ENCODE data around the gene SLC2A9. TPM values are rescaled to one million over a fixed set of nuclear protein-coding genes. Genes with fewer than 3 reads are reported as not detected.

SLC2A9 gene
- polyA plus RNA-seq, 1 donor from 2014 or later: not detected

DNA sequence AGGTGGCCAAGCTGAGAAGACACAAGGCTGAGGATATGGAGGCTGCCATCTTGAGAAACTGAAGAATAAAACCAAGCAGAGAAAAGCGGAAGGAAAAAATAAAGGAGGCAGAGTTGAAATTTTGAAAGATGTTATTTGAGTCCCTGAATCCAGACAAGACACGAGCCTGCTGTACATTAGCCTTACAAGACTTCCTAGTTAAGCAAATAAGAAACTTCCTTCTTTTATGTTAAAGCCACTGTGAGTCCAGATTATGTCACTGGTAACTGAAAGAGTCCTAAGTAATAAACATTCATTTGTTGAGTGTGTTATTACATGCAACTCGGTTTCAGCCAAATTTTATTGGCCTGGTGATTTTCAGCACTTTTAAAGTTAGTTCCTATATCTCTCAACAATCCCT lies 209.5 kb downstream of the SLC2A9 start:
- Histone ChIP-seq H4K20me1 (ENCODE audit: insufficient read depth) (no peaks in the 10 kb centered on the region), H3K9me2 (ENCODE audit: insufficient read depth, low read length) (no peaks in the 10 kb centered on the region), H3K9me3 (ENCODE audit: low read length) (no peaks in the 10 kb centered on the region), H3K36me3 (ENCODE audit: insufficient read depth, low read length) (no peaks in the 10 kb centered on the region), H3K79me2 (replicated peaks; ENCODE audit: insufficient read depth, low read length) (no peaks in the 10 kb centered on the region), H3K27ac (ENCODE audit: low read length) (no peak overlapping the region), H2AFZ (ENCODE audit: low read depth, low read length) (no peak overlapping the region), H3K4me3 (ENCODE audit: low read length) (no peak overlapping the region), H3K9ac (ENCODE audit: low read length) (no peak overlapping the region), H3K4me2 (ENCODE audit: low read length) (no peak overlapping the region), H3K27me3 (ENCODE audit: insufficient read depth, low read depth, low read length) (no peaks in the 10 kb centered on the region), H3F3A (ENCODE audit: insufficient read depth, low read length, poor library complexity, severe bottlenecking) (no peaks in the 10 kb centered on the region)
- no peak for TF ChIP-seq RAD21 (conservative IDR thresholded peaks at IDR 0.05)
- no peak for TF ChIP-seq TAF1 (IDR thresholded peaks at IDR 0.05; ENCODE audit: low read depth)
- TF ChIP-seq, protein P1, sequence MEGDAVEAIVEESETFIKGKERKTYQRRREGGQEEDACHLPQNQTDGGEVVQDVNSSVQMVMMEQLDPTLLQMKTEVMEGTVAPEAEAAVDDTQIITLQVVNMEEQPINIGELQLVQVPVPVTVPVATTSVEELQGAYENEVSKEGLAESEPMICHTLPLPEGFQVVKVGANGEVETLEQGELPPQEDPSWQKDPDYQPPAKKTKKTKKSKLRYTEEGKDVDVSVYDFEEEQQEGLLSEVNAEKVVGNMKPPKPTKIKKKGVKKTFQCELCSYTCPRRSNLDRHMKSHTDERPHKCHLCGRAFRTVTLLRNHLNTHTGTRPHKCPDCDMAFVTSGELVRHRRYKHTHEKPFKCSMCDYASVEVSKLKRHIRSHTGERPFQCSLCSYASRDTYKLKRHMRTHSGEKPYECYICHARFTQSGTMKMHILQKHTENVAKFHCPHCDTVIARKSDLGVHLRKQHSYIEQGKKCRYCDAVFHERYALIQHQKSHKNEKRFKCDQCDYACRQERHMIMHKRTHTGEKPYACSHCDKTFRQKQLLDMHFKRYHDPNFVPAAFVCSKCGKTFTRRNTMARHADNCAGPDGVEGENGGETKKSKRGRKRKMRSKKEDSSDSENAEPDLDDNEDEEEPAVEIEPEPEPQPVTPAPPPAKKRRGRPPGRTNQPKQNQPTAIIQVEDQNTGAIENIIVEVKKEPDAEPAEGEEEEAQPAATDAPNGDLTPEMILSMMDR (IDR thresholded peaks at IDR 0.05; ENCODE audit: poor library complexity, severe bottlenecking): no peak
- TF ChIP-seq, protein P2, sequence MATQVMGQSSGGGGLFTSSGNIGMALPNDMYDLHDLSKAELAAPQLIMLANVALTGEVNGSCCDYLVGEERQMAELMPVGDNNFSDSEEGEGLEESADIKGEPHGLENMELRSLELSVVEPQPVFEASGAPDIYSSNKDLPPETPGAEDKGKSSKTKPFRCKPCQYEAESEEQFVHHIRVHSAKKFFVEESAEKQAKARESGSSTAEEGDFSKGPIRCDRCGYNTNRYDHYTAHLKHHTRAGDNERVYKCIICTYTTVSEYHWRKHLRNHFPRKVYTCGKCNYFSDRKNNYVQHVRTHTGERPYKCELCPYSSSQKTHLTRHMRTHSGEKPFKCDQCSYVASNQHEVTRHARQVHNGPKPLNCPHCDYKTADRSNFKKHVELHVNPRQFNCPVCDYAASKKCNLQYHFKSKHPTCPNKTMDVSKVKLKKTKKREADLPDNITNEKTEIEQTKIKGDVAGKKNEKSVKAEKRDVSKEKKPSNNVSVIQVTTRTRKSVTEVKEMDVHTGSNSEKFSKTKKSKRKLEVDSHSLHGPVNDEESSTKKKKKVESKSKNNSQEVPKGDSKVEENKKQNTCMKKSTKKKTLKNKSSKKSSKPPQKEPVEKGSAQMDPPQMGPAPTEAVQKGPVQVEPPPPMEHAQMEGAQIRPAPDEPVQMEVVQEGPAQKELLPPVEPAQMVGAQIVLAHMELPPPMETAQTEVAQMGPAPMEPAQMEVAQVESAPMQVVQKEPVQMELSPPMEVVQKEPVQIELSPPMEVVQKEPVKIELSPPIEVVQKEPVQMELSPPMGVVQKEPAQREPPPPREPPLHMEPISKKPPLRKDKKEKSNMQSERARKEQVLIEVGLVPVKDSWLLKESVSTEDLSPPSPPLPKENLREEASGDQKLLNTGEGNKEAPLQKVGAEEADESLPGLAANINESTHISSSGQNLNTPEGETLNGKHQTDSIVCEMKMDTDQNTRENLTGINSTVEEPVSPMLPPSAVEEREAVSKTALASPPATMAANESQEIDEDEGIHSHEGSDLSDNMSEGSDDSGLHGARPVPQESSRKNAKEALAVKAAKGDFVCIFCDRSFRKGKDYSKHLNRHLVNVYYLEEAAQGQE (IDR thresholded peaks at IDR 0.05; ENCODE audit: borderline replicate concordance): no peak
- TF ChIP-seq EP300 (conservative IDR thresholded peaks at IDR 0.05; ENCODE audit: poor library complexity, severe bottlenecking): no peak
- no peak for TF ChIP-seq SMC3 (conservative IDR thresholded peaks at IDR 0.05; ENCODE audit: poor library complexity)
- no peak for TF ChIP-seq MXI1 (conservative IDR thresholded peaks at IDR 0.05; ENCODE audit: poor library complexity, severe bottlenecking)
- TF ChIP-seq POLR2AphosphoS5 (IDR thresholded peaks at IDR 0.05): no peak
- no peak for TF ChIP-seq EZH2 (IDR thresholded peaks at IDR 0.05; ENCODE audit: borderline replicate concordance, insufficient read depth, low read length, poor library complexity, severe bottlenecking)

DNA sequence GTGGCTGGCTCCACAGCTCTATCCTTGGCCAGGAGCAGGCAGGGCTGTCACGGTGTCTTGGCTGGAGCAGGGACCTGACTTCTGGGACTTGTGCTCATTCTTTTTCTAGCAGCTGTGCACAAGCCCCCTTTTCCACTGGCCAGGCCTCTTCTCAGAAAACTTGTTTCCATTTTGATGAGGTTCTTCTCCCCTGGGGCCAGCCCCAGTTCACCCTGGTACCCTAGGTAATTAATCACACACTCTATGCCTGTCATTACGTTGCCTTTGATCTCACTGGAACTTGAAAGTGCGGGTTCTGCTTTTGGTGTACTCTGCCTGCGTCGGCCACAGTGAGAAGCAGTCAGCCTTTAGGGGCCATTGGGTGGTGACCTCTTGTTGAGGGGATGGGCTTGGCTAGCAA lies 213.2 kb downstream of the SLC2A9 start:
- H3K9ac ChIP-seq (ENCODE audit: low read length): no peak overlapping the region
- no peak for TF ChIP-seq TAF1 (IDR thresholded peaks at IDR 0.05; ENCODE audit: low read depth)
- no peak for TF ChIP-seq RAD21 (conservative IDR thresholded peaks at IDR 0.05)
- TF ChIP-seq EP300 (conservative IDR thresholded peaks at IDR 0.05; ENCODE audit: poor library complexity, severe bottlenecking): no peak
- no peak for TF ChIP-seq SMC3 (conservative IDR thresholded peaks at IDR 0.05; ENCODE audit: poor library complexity)
- no peak for TF ChIP-seq POLR2AphosphoS5 (IDR thresholded peaks at IDR 0.05)
- TF ChIP-seq, protein P2 (IDR thresholded peaks at IDR 0.05; ENCODE audit: borderline replicate concordance): no peak
- no peak for TF ChIP-seq EZH2 (IDR thresholded peaks at IDR 0.05; ENCODE audit: borderline replicate concordance, insufficient read depth, low read length, poor library complexity, severe bottlenecking)
- TF ChIP-seq, protein P1 (IDR thresholded peaks at IDR 0.05; ENCODE audit: poor library complexity, severe bottlenecking): no peak
- TF ChIP-seq MXI1 (conservative IDR thresholded peaks at IDR 0.05; ENCODE audit: poor library complexity, severe bottlenecking): no peak
- no peaks in the 10 kb centered on the region for H3F3A ChIP-seq (ENCODE audit: insufficient read depth, low read length, poor library complexity, severe bottlenecking)
- H4K20me1 ChIP-seq (ENCODE audit: insufficient read depth): no peaks in the 10 kb centered on the region
- H3K27me3 ChIP-seq (ENCODE audit: insufficient read depth, low read depth, low read length): no peaks in the 10 kb centered on the region
- H3K27ac ChIP-seq (ENCODE audit: low read length): no peak overlapping the region
- H3K36me3 ChIP-seq (ENCODE audit: insufficient read depth, low read length): no peaks in the 10 kb centered on the region
- H3K9me2 ChIP-seq (ENCODE audit: insufficient read depth, low read length): no peaks in the 10 kb centered on the region
- H3K9me3 ChIP-seq (ENCODE audit: low read length): no peaks in the 10 kb centered on the region
- no peak overlapping the region for H3K4me2 ChIP-seq (ENCODE audit: low read length)
- H3K79me2 ChIP-seq (replicated peaks; ENCODE audit: insufficient read depth, low read length): no peaks in the 10 kb centered on the region
- no peak overlapping the region for H3K4me3 ChIP-seq (ENCODE audit: low read length)
- no peak overlapping the region for H2AFZ ChIP-seq (ENCODE audit: low read depth, low read length)
